ENCODE results near the gene CORO2B.

- TF ChIP-seq POLR2A (IDR thresholded peaks at IDR 0.05): no peak
- TF ChIP-seq CTCF (IDR thresholded peaks at IDR 0.05): no peak
Observed at GRCh38 chr15:68681836-68682235, 103.0 kb downstream of the CORO2B start.

All from uterus (tissue), 2 donors.